ENCODE measurements around the gene CAMK2D. TPM values are rescaled to one million over a fixed set of nuclear protein-coding genes. Genes with fewer than 3 reads are reported as not detected.

The CAMK2D gene
- total RNA-seq, 2 donors from 2014 or later: 132 to 187 TPM

DNA sequence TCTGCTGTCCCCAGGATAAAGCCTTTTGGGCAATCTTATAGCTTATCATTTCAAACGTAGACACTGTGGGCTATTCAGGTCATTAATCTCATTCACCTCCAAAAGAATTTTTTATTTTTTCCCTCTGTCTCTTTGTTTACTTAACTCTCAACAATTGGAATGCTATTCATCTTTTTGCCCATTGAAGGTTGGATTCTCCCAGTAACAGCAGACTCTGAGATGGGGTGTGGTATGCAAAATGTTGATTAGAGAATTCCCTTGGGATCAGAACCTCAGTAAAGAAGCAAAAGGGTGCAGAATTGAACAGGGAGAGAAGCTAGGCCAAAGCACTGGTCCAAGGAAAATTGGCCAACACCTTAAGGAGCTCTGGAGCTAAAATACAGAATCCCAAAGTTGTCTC is 60.4 kb downstream of the CAMK2D start:
- no peak overlapping the region for H3K4me3 ChIP-seq
- no peak overlapping the region for H3K27ac ChIP-seq
- peaks cover 0 to 11% of the 10 kb centered on the region in 2 donors for H3K4me1 ChIP-seq

DNA sequence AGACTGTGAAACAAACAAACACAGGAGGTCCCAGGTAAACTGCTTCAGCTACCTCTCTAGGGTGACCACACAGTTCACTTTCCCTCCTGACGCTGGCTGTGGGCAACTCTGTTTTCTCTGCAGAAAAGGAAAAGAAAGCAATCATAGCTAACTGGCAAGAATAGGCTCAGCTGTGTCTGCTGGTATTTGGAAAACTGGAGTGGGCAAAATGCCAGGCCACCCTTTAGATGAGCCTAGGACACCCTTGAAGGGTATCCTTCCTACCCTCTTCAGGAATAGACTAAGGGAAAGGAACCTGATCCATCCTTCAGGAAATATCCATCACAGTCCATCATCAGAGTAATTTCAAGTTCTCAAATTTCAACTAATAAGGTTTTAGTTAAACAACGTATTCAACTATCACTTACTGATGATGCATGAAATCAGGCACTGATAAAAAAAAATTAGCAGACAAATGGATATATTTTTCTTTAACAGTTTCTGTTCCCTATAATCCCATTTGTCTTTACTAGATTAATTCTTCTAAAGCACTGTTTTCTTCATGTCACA is 60.9 kb downstream of the CAMK2D start:
- Histone ChIP-seq H3K4me1 (peaks cover 0 to 16% of the 10 kb centered on the region in 2 donors), H3K27ac (no peak overlapping the region)
- TF ChIP-seq, protein P1, sequence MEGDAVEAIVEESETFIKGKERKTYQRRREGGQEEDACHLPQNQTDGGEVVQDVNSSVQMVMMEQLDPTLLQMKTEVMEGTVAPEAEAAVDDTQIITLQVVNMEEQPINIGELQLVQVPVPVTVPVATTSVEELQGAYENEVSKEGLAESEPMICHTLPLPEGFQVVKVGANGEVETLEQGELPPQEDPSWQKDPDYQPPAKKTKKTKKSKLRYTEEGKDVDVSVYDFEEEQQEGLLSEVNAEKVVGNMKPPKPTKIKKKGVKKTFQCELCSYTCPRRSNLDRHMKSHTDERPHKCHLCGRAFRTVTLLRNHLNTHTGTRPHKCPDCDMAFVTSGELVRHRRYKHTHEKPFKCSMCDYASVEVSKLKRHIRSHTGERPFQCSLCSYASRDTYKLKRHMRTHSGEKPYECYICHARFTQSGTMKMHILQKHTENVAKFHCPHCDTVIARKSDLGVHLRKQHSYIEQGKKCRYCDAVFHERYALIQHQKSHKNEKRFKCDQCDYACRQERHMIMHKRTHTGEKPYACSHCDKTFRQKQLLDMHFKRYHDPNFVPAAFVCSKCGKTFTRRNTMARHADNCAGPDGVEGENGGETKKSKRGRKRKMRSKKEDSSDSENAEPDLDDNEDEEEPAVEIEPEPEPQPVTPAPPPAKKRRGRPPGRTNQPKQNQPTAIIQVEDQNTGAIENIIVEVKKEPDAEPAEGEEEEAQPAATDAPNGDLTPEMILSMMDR (IDR thresholded peaks at IDR 0.05): no peak

More for the DNA sequence above, 60.4 kb downstream of the CAMK2D start:
- Histone ChIP-seq H3K27me3 (no peaks in the 10 kb centered on the region), H3K36me3 (no peaks in the 10 kb centered on the region), H3K9me3 (no peaks in the 10 kb centered on the region)
- DNase-seq (ENCODE audit: low spot score): no peak
- TF ChIP-seq, protein P1 (IDR thresholded peaks at IDR 0.05): no peak

DNA sequence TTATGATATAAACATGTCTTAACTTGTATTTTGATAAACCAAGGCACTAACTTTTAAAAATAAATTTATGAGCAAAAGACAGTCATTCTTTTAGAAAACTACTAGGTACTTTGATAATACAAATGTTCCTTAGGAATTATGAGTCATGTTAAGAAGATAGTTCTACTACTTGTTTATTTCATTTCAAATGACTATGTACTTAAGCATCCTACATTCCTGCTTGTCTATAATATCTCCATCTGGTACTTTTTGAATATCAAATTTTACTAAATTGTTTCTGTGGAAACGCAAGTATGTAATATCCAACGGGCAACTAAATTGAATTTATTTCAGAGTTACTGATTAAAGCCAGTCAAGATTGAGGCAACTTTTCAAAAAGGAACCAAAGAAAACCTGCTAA is 61.8 kb downstream of the CAMK2D start:
- peaks cover 0 to 25% of the 10 kb centered on the region in 2 donors for H3K4me1 ChIP-seq
- H3K9me3 ChIP-seq: no peaks in the 10 kb centered on the region
- TF ChIP-seq, protein P1 (IDR thresholded peaks at IDR 0.05): no peak
- H3K36me3 ChIP-seq: no peaks in the 10 kb centered on the region
- H3K27me3 ChIP-seq: no peaks in the 10 kb centered on the region
- no peak overlapping the region for H3K27ac ChIP-seq
- H3K4me3 ChIP-seq: no peak overlapping the region
- DNase-seq (ENCODE audit: low spot score): no peak

More for the DNA sequence above, 60.9 kb downstream of the CAMK2D start:
- Histone ChIP-seq H3K27me3 (no peaks in the 10 kb centered on the region), H3K36me3 (no peaks in the 10 kb centered on the region), H3K9me3 (no peaks in the 10 kb centered on the region), H3K4me3 (no peak overlapping the region)
- DNase-seq (ENCODE audit: low spot score): no peak

DNA sequence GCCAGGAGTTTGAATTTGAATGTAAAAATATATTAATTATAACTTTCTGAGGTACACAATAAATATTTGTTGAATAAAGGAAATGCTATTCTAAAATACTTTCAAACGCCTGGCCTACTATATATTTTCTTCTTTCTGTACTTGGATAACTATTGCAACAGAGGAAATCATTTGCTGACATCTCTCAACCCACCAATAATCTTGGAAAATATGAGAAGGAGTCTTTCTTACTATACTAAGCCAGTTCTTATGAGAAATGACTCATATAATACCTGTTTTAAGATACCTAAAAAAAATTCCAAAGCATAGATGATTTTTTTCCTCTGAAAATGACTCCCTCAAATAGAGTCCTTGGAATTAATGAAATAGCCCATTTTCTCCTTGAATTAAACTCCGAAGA is 64.1 kb downstream of the CAMK2D start:
- DNase-seq (ENCODE audit: low spot score): no peak
- Histone ChIP-seq H3K4me1 (peaks cover 0 to 45% of the 10 kb centered on the region in 2 donors), H3K27me3 (no peaks in the 10 kb centered on the region), H3K4me3 (no peak overlapping the region), H3K27ac (no peak overlapping the region), H3K9me3 (no peaks in the 10 kb centered on the region), H3K36me3 (no peaks in the 10 kb centered on the region)
- TF ChIP-seq, protein P1 (IDR thresholded peaks at IDR 0.05): no peak

DNA sequence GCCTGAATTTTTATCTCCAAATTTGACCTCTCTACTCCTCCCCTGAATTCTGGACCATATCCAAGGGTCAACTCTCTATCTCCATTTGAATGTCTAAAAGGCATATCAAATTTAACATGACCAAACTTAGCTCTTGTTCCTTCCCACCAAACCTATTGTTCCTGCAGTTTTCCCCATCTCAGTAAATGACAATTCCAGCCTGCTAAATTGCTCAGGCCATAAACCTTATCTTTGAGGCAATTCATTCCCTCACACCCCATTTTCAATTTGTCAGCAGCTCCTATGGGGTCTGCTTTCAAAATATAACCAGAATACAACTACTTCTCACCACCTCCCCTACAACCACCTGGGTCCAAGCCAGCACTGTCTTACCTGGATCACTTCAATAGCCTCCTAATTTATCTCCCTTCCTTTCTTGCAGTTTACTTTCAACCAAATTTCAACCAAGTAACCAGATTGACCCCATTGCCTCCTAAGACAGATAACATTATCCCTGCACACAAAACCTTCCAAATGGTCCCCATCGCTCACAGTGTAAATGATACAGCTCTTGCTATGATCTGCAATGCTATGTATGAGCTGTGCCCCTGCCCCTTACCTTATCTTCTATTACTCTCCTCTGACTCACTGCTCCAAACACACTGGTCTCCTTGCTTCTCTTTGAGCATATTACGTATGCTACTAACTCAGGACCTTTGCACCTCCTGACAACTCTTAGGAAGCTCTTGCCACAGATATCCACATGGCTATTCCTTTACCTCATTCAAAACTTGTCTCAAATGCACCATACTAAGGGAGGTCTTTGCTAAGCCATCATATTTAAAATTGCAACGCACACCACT is 66.0 kb downstream of the CAMK2D start:
- Histone ChIP-seq H3K27ac (no peak overlapping the region), H3K4me3 (no peak overlapping the region), H3K9me3 (no peaks in the 10 kb centered on the region), H3K36me3 (no peaks in the 10 kb centered on the region), H3K4me1 (peaks cover 0 to 52% of the 10 kb centered on the region in 2 donors), H3K27me3 (no peaks in the 10 kb centered on the region)
- DNase-seq (ENCODE audit: low spot score): no peak
- TF ChIP-seq, protein P1 (IDR thresholded peaks at IDR 0.05): no peak
